ENCODE results near the gene GLRA3.

The GLRA3 gene

GRCh38 chr4:174591243-174592021 is 237.6 kb downstream of the GLRA3 start:
- DNase-seq: no peak

GRCh38 chr4:174590336-174590735 is 238.7 kb downstream of the GLRA3 start:
- DNase-seq: no peak

Data from NCI-H2107 (cell line).